ENCODE data around the gene OR4N2.
"Not testable (repeated sequence)": the region's sequence is repeated elsewhere in the genome, so short reads cannot be mapped to it uniquely, and the experiment has no call there.

OR4N2 gene

GRCh38 chr14:19838433-19838832 lies 34.9 kb downstream of the OR4N2 start:
- no peak for DNase-seq

DNA sequence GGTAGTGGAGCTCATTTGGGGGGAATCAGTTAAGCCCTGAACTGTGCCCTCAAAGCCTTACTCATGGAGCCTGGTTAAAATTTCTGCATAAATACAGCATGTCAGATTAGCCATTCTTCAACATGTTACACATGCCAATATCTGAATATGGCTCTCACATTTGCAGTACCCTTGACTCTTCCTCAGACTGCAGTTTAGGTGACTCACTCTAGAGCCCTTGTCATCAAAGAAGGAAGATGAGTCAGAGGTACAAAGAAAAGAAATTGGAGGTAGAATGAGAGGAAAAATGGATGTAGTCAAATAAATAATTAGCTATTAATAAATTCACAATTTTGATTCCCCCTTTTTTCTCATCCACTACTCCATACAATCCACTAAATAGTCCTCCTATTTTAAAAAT lies 47.8 kb downstream of the OR4N2 start:
- DNase-seq, result no peak

DNA sequence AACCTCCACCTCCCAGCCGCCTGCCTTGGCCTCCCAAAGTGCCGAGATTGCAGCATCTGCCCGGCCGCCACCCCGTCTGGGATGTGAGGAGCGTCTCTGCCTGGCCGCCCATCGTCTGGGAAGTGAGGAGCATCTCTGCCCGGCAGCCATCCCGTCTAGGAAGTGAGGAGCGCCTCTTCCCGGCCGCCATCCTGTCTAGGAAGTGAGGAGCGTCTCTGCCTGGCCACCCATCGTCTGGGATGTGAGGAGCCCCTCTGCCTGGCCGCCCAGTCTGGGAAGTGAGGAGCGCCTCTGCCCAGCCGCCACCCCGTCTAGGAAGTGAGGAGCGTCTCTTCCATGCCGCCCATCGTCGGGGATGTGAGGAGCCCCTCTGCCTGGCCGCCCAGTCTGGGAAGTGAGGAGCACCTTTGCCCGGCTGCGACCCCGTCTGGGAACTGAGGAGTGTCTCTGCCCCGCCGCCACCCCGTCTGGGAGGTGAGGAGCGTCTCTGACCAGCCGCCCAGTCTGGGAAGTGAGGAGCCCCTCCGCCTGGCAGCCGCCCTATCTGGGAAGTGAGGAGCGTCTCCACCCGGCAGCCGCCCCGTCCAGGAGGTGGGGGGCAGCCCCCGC lies 62.6 kb downstream of the OR4N2 start:
- not testable (repeated sequence) for DNase-seq

DNA sequence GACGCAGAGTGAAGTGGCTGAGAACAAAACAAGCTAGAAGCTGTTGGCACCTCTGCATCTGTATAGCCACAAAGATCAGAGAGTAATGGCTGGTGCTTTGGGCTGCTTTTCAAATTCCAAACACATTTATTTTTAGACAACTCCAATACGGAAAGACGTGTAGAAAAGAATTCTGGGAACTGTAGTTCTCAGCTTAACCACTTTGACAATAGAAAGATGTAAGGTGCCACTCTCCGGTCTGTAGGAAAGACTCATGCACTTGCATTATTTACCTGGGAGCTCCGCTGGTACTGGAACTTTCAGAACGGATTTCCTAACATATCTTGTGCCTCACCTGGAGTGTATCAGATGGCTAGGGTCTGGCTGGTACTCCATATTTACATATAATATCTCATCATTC lies 69.6 kb downstream of the OR4N2 start:
- DNase-seq, result no peak

GRCh38 chr14:19874842-19875241 lies 71.3 kb downstream of the OR4N2 start, which contains the start of gene OR4K2:
Gene OR4K2, plus strand, starts transcription at chr14:19875142. Its CDS starts 1,126 bp downstream, at chr14:19876268.
- no peak for DNase-seq

- DNase-seq, result peak; percentile 25
Measured at GRCh38 chr14:19878029-19878642, 74.6 kb downstream of the OR4N2 start.
